Activated T-helper 1 cell treated with anti-CD3 and anti-CD28 coated beads, Interleukin-12 subunit alpha, Interleukin-12 subunit beta, Interleukin-2, Interleukin-4 antibody, amounts not matched to agents 30 ng/mL and 10 ng/mL and 1 ng/mL, durations not matched to agents 14 hours and 24 hours and 36 hours (primary cell): ENCODE measurements around the gene EXOC3. TPM values are rescaled to one million over a fixed set of nuclear protein-coding genes. Genes with fewer than 3 reads are reported as not detected.
"Not testable (repeated sequence)": the region's sequence is repeated elsewhere in the genome, so short reads cannot be mapped to it uniquely, and the experiment has no call there.

Experiments used
- DNase-seq: peaks from one replicate; pipeline ENCODE4 v3.0.0; 2021; ENCODE audit warnings: low spot score
- H3K27ac Mint-ChIP-seq: one replicate; pipeline ENCODE4 v1.8.0; 2021; ENCODE audit warnings: mild to moderate bottlenecking, mixed read lengths
- H3K27me3 Mint-ChIP-seq: one replicate; pipeline ENCODE4 v1.8.0; 2022; ENCODE audit warnings: mild to moderate bottlenecking, moderate library complexity, mixed read lengths; ENCODE audit not compliant: insufficient read depth
- H3K36me3 Mint-ChIP-seq: one replicate; pipeline ENCODE4 v1.8.0; 2021; ENCODE audit warnings: low read depth, mixed read lengths
- H3K4me1 Mint-ChIP-seq: one replicate; pipeline ENCODE4 v1.8.0; 2021; ENCODE audit warnings: low read depth, mixed read lengths
- H3K4me3 Mint-ChIP-seq: one replicate; pipeline ENCODE4 v1.8.0; 2021; ENCODE audit warnings: mild to moderate bottlenecking, moderate library complexity, mixed read lengths
- H3K9me3 Mint-ChIP-seq: one replicate; pipeline ENCODE4 v1.8.0; 2021; ENCODE audit warnings: mixed read lengths
- intact Hi-C: fragments of 100-400 bp; cut with micrococcal nuclease; formaldehyde crosslinking; loops from one replicate; pipeline ENCODE4 v1.15.1; 2024
- total RNA-seq: library from RNA; stranded (reverse); gene quantifications from 2 replicates; pipeline ENCODE4 v1.2.3, GENCODE V29; 2022

Gene EXOC3
- total RNA-seq, 1 donor from 2014 or later, result 59.6 TPM

GRCh38 chr5:473551-474192 is 30.7 kb downstream of the EXOC3 start:
- Mint-ChIP-seq H3K9me3 (no peaks in the 10 kb centered on the region), H3K36me3 (peaks cover 15% of the 10 kb centered on the region), H3K4me3 (peak overlapping the region; percentile 82), H3K27ac (peak overlapping the region; percentile 53), H3K4me1 (peaks cover 6% of the 10 kb centered on the region), H3K27me3 (peaks cover 8% of the 10 kb centered on the region)
- no peak for DNase-seq
- intact Hi-C loops, result loop anchor here (1.0 to 10.0 kb wide), 6 partner anchors 14 to 1321 kb away; partner anchors contain the start of genes BRD9, CEP72, MRPL36 and TPPP

- H3K27ac Mint-ChIP-seq, result not testable (repeated sequence)
Measured at GRCh38 chr5:474232-474839, 31.4 kb downstream of the EXOC3 start.

GRCh38 chr5:474840-475661 is 32.1 kb downstream of the EXOC3 start:
- peak overlapping the region; percentile 74 for H3K4me3 Mint-ChIP-seq
- intact Hi-C loops, result loop anchor here (5.0 to 10.0 kb wide), 3 partner anchors 217 to 1320 kb away; partner anchors contain the start of genes BRD9, MRPL36, TPPP and TRIP13
- no peak overlapping the region for H3K27ac Mint-ChIP-seq
- no peak for DNase-seq
- peaks cover 10% of the 10 kb centered on the region for H3K36me3 Mint-ChIP-seq
- H3K9me3 Mint-ChIP-seq, result no peaks in the 10 kb centered on the region
- H3K4me1 Mint-ChIP-seq, result peaks cover 6% of the 10 kb centered on the region
- H3K27me3 Mint-ChIP-seq, result peaks cover 8% of the 10 kb centered on the region

More at GRCh38 chr5:474232-474839, 31.4 kb downstream of the EXOC3 start:
- Mint-ChIP-seq H3K4me3 (peak overlapping the region; percentile 74), H3K36me3 (peaks cover 10% of the 10 kb centered on the region)
- DNase-seq, H3K9me3 Mint-ChIP-seq, H3K27me3 Mint-ChIP-seq, H3K4me1 Mint-ChIP-seq: not testable (repeated sequence)
- intact Hi-C loops, result loop anchor here (5.0 to 10.0 kb wide), 3 partner anchors 218 to 1320 kb away; partner anchors contain the start of genes BRD9, MRPL36, TPPP and TRIP13

GRCh38 chr5:475704-476101 is 32.7 kb downstream of the EXOC3 start:
- H3K4me1 Mint-ChIP-seq, result peaks cover 6% of the 10 kb centered on the region
- H3K36me3 Mint-ChIP-seq, result peaks cover 10% of the 10 kb centered on the region
- intact Hi-C loops, result loop anchor here (10.0 kb wide), 1 partner anchor 1319 kb away; the partner anchor contains the start of gene MRPL36
- DNase-seq, result no peak
- peaks cover 8% of the 10 kb centered on the region for H3K27me3 Mint-ChIP-seq
- peak overlapping the region; percentile 31 for H3K4me3 Mint-ChIP-seq
- no peaks in the 10 kb centered on the region for H3K9me3 Mint-ChIP-seq
- no peak overlapping the region for H3K27ac Mint-ChIP-seq

- H3K36me3 Mint-ChIP-seq, result peaks cover 7% of the 10 kb centered on the region
- no peak overlapping the region for H3K4me3 Mint-ChIP-seq
- no peak for DNase-seq
- peaks cover 6% of the 10 kb centered on the region for H3K4me1 Mint-ChIP-seq
- intact Hi-C loops, result loop anchor here (10.0 kb wide), 1 partner anchor 1319 kb away; the partner anchor contains the start of gene MRPL36
- peaks cover 8% of the 10 kb centered on the region for H3K27me3 Mint-ChIP-seq
- no peak overlapping the region for H3K27ac Mint-ChIP-seq
- H3K9me3 Mint-ChIP-seq, result no peaks in the 10 kb centered on the region
Measured at GRCh38 chr5:476102-476813, 33.3 kb downstream of the EXOC3 start.

- H3K9me3 Mint-ChIP-seq, result no peaks in the 10 kb centered on the region
- intact Hi-C loops, result loop anchor here (10.0 kb wide), 1 partner anchor 1318 kb away; the partner anchor contains the start of gene MRPL36
- peaks cover 4% of the 10 kb centered on the region for H3K36me3 Mint-ChIP-seq
Measured at GRCh38 chr5:476814-477175, 33.8 kb downstream of the EXOC3 start.

GRCh38 chr5:477247-477646 is 34.3 kb downstream of the EXOC3 start:
- no peak overlapping the region for H3K4me3 Mint-ChIP-seq
- H3K27ac Mint-ChIP-seq, result no peak overlapping the region
- intact Hi-C loops, result loop anchor here (10.0 kb wide), 1 partner anchor 1318 kb away; the partner anchor contains the start of gene MRPL36
- no peaks in the 10 kb centered on the region for H3K36me3 Mint-ChIP-seq
- H3K27me3 Mint-ChIP-seq, result peaks cover 8% of the 10 kb centered on the region
- H3K4me1 Mint-ChIP-seq, result no peaks in the 10 kb centered on the region
- no peak for DNase-seq
- no peaks in the 10 kb centered on the region for H3K9me3 Mint-ChIP-seq

More at GRCh38 chr5:476814-477175, 33.8 kb downstream of the EXOC3 start:
- peaks cover 8% of the 10 kb centered on the region for H3K27me3 Mint-ChIP-seq
- no peak for DNase-seq
- H3K4me1 Mint-ChIP-seq, result peaks cover 3% of the 10 kb centered on the region
- no peak overlapping the region for H3K27ac Mint-ChIP-seq
- no peak overlapping the region for H3K4me3 Mint-ChIP-seq

GRCh38 chr5:477871-478270 is 34.9 kb downstream of the EXOC3 start:
- Mint-ChIP-seq H3K27ac (no peak overlapping the region), H3K27me3 (peaks cover 8% of the 10 kb centered on the region), H3K36me3 (no peaks in the 10 kb centered on the region), H3K9me3 (no peaks in the 10 kb centered on the region), H3K4me3 (no peak overlapping the region), H3K4me1 (no peaks in the 10 kb centered on the region)
- DNase-seq, result no peak
- intact Hi-C loops, result loop anchor here (10.0 kb wide), 1 partner anchor 1317 kb away; the partner anchor contains the start of gene MRPL36

- Mint-ChIP-seq H3K9me3 (no peaks in the 10 kb centered on the region), H3K27ac (no peak overlapping the region), H3K36me3 (no peaks in the 10 kb centered on the region), H3K27me3 (peaks cover 8% of the 10 kb centered on the region), H3K4me3 (no peak overlapping the region), H3K4me1 (no peaks in the 10 kb centered on the region)
- intact Hi-C loops, result loop anchor here (10.0 kb wide), 1 partner anchor 1316 kb away; the partner anchor contains the start of gene MRPL36
- no peak for DNase-seq
Measured at GRCh38 chr5:478369-478981, 35.5 kb downstream of the EXOC3 start.

- H3K4me1 Mint-ChIP-seq, result no peaks in the 10 kb centered on the region
- intact Hi-C loops, result loop anchor here (10.0 kb wide), 1 partner anchor 1316 kb away; the partner anchor contains the start of gene MRPL36
- H3K27me3 Mint-ChIP-seq, result peaks cover 4% of the 10 kb centered on the region
Measured at GRCh38 chr5:478982-479535, 36.1 kb downstream of the EXOC3 start.

GRCh38 chr5:479566-480319 is 36.8 kb downstream of the EXOC3 start:
- Mint-ChIP-seq H3K9me3 (no peaks in the 10 kb centered on the region), H3K4me1 (no peaks in the 10 kb centered on the region), H3K36me3 (no peaks in the 10 kb centered on the region), H3K4me3 (no peak overlapping the region), H3K27me3 (peaks cover 4% of the 10 kb centered on the region), H3K27ac (no peak overlapping the region)
- intact Hi-C loops, result loop anchor here (10.0 kb wide), 1 partner anchor 1315 kb away; the partner anchor contains the start of gene MRPL36
- no peak for DNase-seq

More at GRCh38 chr5:478982-479535, 36.1 kb downstream of the EXOC3 start:
- Mint-ChIP-seq H3K27ac (no peak overlapping the region), H3K4me3 (no peak overlapping the region), H3K36me3 (no peaks in the 10 kb centered on the region), H3K9me3 (no peaks in the 10 kb centered on the region)
- no peak for DNase-seq
